Nephron progenitor cell (in vitro differentiated cells): Measurements from ENCODE around the gene RPTOR.

Experiments
- DNase-seq: peaks from one replicate; pipeline ENCODE4 v3.0.0; 2021
- H3K27ac Mint-ChIP-seq: 2 replicates; pipeline ENCODE4 v1.8.0; 2021; ENCODE audit warnings: mild to moderate bottlenecking, moderate library complexity, mixed read lengths
- H3K27me3 Mint-ChIP-seq: 2 replicates; pipeline ENCODE4 v1.8.0; 2021; ENCODE audit warnings: mild to moderate bottlenecking, low read depth, mixed read lengths; ENCODE audit not compliant: poor library complexity
- H3K36me3 Mint-ChIP-seq: 2 replicates; pipeline ENCODE4 v1.8.0; 2021; ENCODE audit warnings: low read depth, mixed read lengths
- H3K4me1 Mint-ChIP-seq: 2 replicates; pipeline ENCODE4 v1.8.0; 2021; ENCODE audit warnings: mixed read lengths
- H3K4me3 Mint-ChIP-seq: 2 replicates; pipeline ENCODE4 v1.8.0; 2021; ENCODE audit warnings: mild to moderate bottlenecking, moderate library complexity, mixed read lengths
- H3K9me3 Mint-ChIP-seq: 2 replicates; pipeline ENCODE4 v1.8.0; 2021; ENCODE audit warnings: mild to moderate bottlenecking, moderate library complexity, mixed read lengths
- CTCF ChIP-seq: fragments of 200-600 bp; sonication (generic); IDR thresholded peaks from 2 replicates; pipeline ENCODE4 v1.5.0; 2021; ENCODE audit warnings: antibody characterized with exemption

The RPTOR gene

GRCh38 chr17:80605326-80606066 is 60.9 kb downstream of the RPTOR start:
- peaks cover 43% of the 10 kb centered on the region for H3K36me3 Mint-ChIP-seq
- H3K27ac Mint-ChIP-seq = peak overlapping the region; percentile 40
- H3K4me1 Mint-ChIP-seq = peaks cover 26% of the 10 kb centered on the region
- H3K4me3 Mint-ChIP-seq = no peak overlapping the region
- no peak for DNase-seq
- peaks cover 32% of the 10 kb centered on the region for H3K9me3 Mint-ChIP-seq
- TF ChIP-seq CTCF = no peak
- no peaks in the 10 kb centered on the region for H3K27me3 Mint-ChIP-seq

- H3K27me3 Mint-ChIP-seq = peaks cover under 1% of the 10 kb centered on the region
- DNase-seq = no peak
- peaks cover 29% of the 10 kb centered on the region for H3K36me3 Mint-ChIP-seq
- H3K4me3 Mint-ChIP-seq = no peak overlapping the region
- TF ChIP-seq CTCF = no peak
- H3K27ac Mint-ChIP-seq = no peak overlapping the region
- peaks cover 14% of the 10 kb centered on the region for H3K9me3 Mint-ChIP-seq
- H3K4me1 Mint-ChIP-seq = peaks cover 11% of the 10 kb centered on the region
Measured at GRCh38 chr17:80608326-80608725, 63.7 kb downstream of the RPTOR start.

- H3K36me3 Mint-ChIP-seq = peaks cover 20% of the 10 kb centered on the region
- peaks cover 15% of the 10 kb centered on the region for H3K4me1 Mint-ChIP-seq
- no peak for DNase-seq
- H3K9me3 Mint-ChIP-seq = no peaks in the 10 kb centered on the region
- TF ChIP-seq CTCF = no peak
- H3K27me3 Mint-ChIP-seq = peaks cover 3% of the 10 kb centered on the region
- peak overlapping the region; percentile 23 for H3K27ac Mint-ChIP-seq
- no peak overlapping the region for H3K4me3 Mint-ChIP-seq
Measured at GRCh38 chr17:80609757-80610156, 65.1 kb downstream of the RPTOR start.

- TF ChIP-seq CTCF = no peak
- Mint-ChIP-seq H3K4me1 (peaks cover 14% of the 10 kb centered on the region), H3K4me3 (no peak overlapping the region), H3K9me3 (peaks cover 3% of the 10 kb centered on the region), H3K36me3 (peaks cover 16% of the 10 kb centered on the region), H3K27ac (no peak overlapping the region), H3K27me3 (peaks cover 3% of the 10 kb centered on the region)
- no peak for DNase-seq
Measured at GRCh38 chr17:80611816-80612215, 67.2 kb downstream of the RPTOR start.

- H3K9me3 Mint-ChIP-seq = peaks cover 3% of the 10 kb centered on the region
- H3K4me3 Mint-ChIP-seq = no peak overlapping the region
- no peak for DNase-seq
- no peak overlapping the region for H3K27ac Mint-ChIP-seq
- peaks cover 15% of the 10 kb centered on the region for H3K36me3 Mint-ChIP-seq
- TF ChIP-seq CTCF = no peak
- peaks cover 14% of the 10 kb centered on the region for H3K4me1 Mint-ChIP-seq
- H3K27me3 Mint-ChIP-seq = peaks cover 3% of the 10 kb centered on the region
Measured at GRCh38 chr17:80612997-80613731, 68.5 kb downstream of the RPTOR start.
